Measurements from ENCODE around the gene TTN. TPM values are rescaled to one million over a fixed set of nuclear protein-coding genes. Genes with fewer than 3 reads are reported as not detected.

Gene TTN
- total and polyA plus RNA-seq, 2 of the 8 experiments (the other 6 are each of a cell fraction or from before 2014, with no cell fraction given): 0.30 to 9.7 TPM

- no peak for TF ChIP-seq CHD7 (IDR thresholded peaks at IDR 0.05; ENCODE audit: insufficient replicate concordance, low read length)
- TF ChIP-seq EGR1 (IDR thresholded peaks at IDR 0.05; ENCODE audit: borderline replicate concordance, low read depth, low read length): no peak
- no peak for TF ChIP-seq POLR2A (IDR thresholded peaks at IDR 0.05; ENCODE audit: control extremely low read depth in 1 of 2, low read depth in 2 of 2, low read length in 2 of 2)
- no peak for TF ChIP-seq NANOG (IDR thresholded peaks at IDR 0.05; ENCODE audit: insufficient read depth, low read depth, low read length, poor library complexity, severe bottlenecking)
- no peak for TF ChIP-seq SAP30 (IDR thresholded peaks at IDR 0.05; ENCODE audit: insufficient read depth, insufficient replicate concordance, low read length)
- TF ChIP-seq EP300 (IDR thresholded peaks at IDR 0.05; ENCODE audit: borderline replicate concordance in 1 of 2, low read depth in 2 of 2, low read length in 2 of 2): no peak
- TF ChIP-seq CTBP2 (IDR thresholded peaks at IDR 0.05; ENCODE audit: borderline replicate concordance, insufficient read depth, insufficient read length, low read length): no peak
- no peak for TF ChIP-seq EZH2 (IDR thresholded peaks at IDR 0.05; ENCODE audit: low read depth, low read length, severe bottlenecking)
- no peak for TF ChIP-seq USF2 (IDR thresholded peaks at IDR 0.05; ENCODE audit: low read length)
- TF ChIP-seq PHF8 (conservative IDR thresholded peaks at IDR 0.05; ENCODE audit: low read depth, low read length): no peak
These were observed 22.8 kb upstream of the TTN start (continued) for GRCh38 chr2:178829981-178830380.

Data from H1 (cell line).